ENCODE results near the gene MAD1L1. TPM values are rescaled to one million over a fixed set of nuclear protein-coding genes. Genes with fewer than 3 reads are reported as not detected.
A peak's percentile ranks its signal among the peaks of the same experiment; 100 is the strongest.
"Not testable (repeated sequence)": the region's sequence is repeated elsewhere in the genome, so short reads cannot be mapped to it uniquely, and the experiment has no call there.

Gene MAD1L1
- total RNA-seq, 2 donors from 2014 or later, result 59.1 to 61.4 TPM

- Histone ChIP-seq H3K4me3 (ENCODE audit: low read length) (no peak overlapping the region), H3K36me3 (ENCODE audit: control insufficient read depth, insufficient read depth, low read length) (no peaks in the 10 kb centered on the region), H3K27ac (ENCODE audit: low read depth, low read length) (no peak overlapping the region), H3K9me3 (ENCODE audit: control insufficient read depth, low read length) (peaks cover 3% of the 10 kb centered on the region), H3K27me3 (ENCODE audit: control insufficient read depth, insufficient read depth, low read length, poor library complexity, severe bottlenecking) (no peaks in the 10 kb centered on the region), H3K9ac (ENCODE audit: extremely low read depth, low read length, poor library complexity, severe bottlenecking) (no peak overlapping the region), H3K4me1 (ENCODE audit: control insufficient read depth, insufficient read depth, low read length) (no peaks in the 10 kb centered on the region)
- WGBS, 2 experiments (ENCODE audit: insufficient coverage in 1 of 2, insufficient read length in 1 of 2), result 93 to 97% methylated on average over 19 to 45 of the region's 45 CpGs
- DNase-seq, result peak; percentile 36
- no peaks in the 10 kb centered on the region for H3K4me1 Mint-ChIP-seq
- peaks cover 20% of the 10 kb centered on the region for H3K9me3 Mint-ChIP-seq
- no peak overlapping the region for H3K4me3 Mint-ChIP-seq
- H3K27me3 Mint-ChIP-seq (ENCODE audit: insufficient read depth), result no peaks in the 10 kb centered on the region
- H3K36me3 Mint-ChIP-seq (ENCODE audit: low read depth), result peaks cover 11% of the 10 kb centered on the region
- no peak overlapping the region for H3K27ac Mint-ChIP-seq
- no peak for TF ChIP-seq CTCF (conservative IDR thresholded peaks at IDR 0.05)
These were observed 406.6 kb downstream of the MAD1L1 start for GRCh38 chr7:1825897-1826741.

GRCh38 chr7:1825647-1825896 lies 407.2 kb downstream of the MAD1L1 start:
- not testable (repeated sequence) for DNase-seq

GRCh38 chr7:1824882-1825646 lies 407.7 kb downstream of the MAD1L1 start:
- H3K27me3 Mint-ChIP-seq (ENCODE audit: insufficient read depth); H3K9ac ChIP-seq (ENCODE audit: extremely low read depth, low read length, poor library complexity, severe bottlenecking); H3K27ac ChIP-seq (ENCODE audit: low read depth, low read length); DNase-seq; H3K4me1 ChIP-seq (ENCODE audit: control insufficient read depth, insufficient read depth, low read length); H3K27ac Mint-ChIP-seq; H3K27me3 ChIP-seq (ENCODE audit: control insufficient read depth, insufficient read depth, low read length, poor library complexity, severe bottlenecking); H3K4me1 Mint-ChIP-seq; H3K36me3 Mint-ChIP-seq (ENCODE audit: low read depth); H3K36me3 ChIP-seq (ENCODE audit: control insufficient read depth, insufficient read depth, low read length); H3K4me3 ChIP-seq (ENCODE audit: low read length); H3K4me3 Mint-ChIP-seq; H3K9me3 ChIP-seq (ENCODE audit: control insufficient read depth, low read length): not testable (repeated sequence)
- peaks cover 12% of the 10 kb centered on the region for H3K9me3 Mint-ChIP-seq
- WGBS, 2 experiments (ENCODE audit: insufficient coverage in 1 of 2, insufficient read length in 1 of 2), result 88 to 91% methylated on average over 8 to 28 of the region's 28 CpGs

More at GRCh38 chr7:1825647-1825896, 407.2 kb downstream of the MAD1L1 start:
- not testable (repeated sequence) for H3K4me3 Mint-ChIP-seq; H3K27ac Mint-ChIP-seq; H3K27me3 Mint-ChIP-seq (ENCODE audit: insufficient read depth); H3K27ac ChIP-seq (ENCODE audit: low read depth, low read length); H3K4me1 ChIP-seq (ENCODE audit: control insufficient read depth, insufficient read depth, low read length); H3K4me1 Mint-ChIP-seq; H3K36me3 ChIP-seq (ENCODE audit: control insufficient read depth, insufficient read depth, low read length); H3K27me3 ChIP-seq (ENCODE audit: control insufficient read depth, insufficient read depth, low read length, poor library complexity, severe bottlenecking); H3K4me3 ChIP-seq (ENCODE audit: low read length); H3K36me3 Mint-ChIP-seq (ENCODE audit: low read depth); H3K9ac ChIP-seq (ENCODE audit: extremely low read depth, low read length, poor library complexity, severe bottlenecking); H3K9me3 ChIP-seq (ENCODE audit: control insufficient read depth, low read length)
- 86 to 90% methylated on average over 1 to 4 of the region's 4 CpGs for WGBS, 2 experiments (ENCODE audit: insufficient coverage in 1 of 2, insufficient read length in 1 of 2)
- H3K9me3 Mint-ChIP-seq, result peaks cover 17% of the 10 kb centered on the region

GRCh38 chr7:1824151-1824881 lies 408.4 kb downstream of the MAD1L1 start:
- H3K27me3 ChIP-seq (ENCODE audit: control insufficient read depth, insufficient read depth, low read length, poor library complexity, severe bottlenecking); H3K27me3 Mint-ChIP-seq (ENCODE audit: insufficient read depth); DNase-seq: not testable (repeated sequence)

More at GRCh38 chr7:1824151-1824881, 408.4 kb downstream of the MAD1L1 start:
- H3K36me3 ChIP-seq (ENCODE audit: control insufficient read depth, insufficient read depth, low read length); H3K27ac Mint-ChIP-seq; H3K4me1 Mint-ChIP-seq; H3K4me3 Mint-ChIP-seq; H3K36me3 Mint-ChIP-seq (ENCODE audit: low read depth); H3K9ac ChIP-seq (ENCODE audit: extremely low read depth, low read length, poor library complexity, severe bottlenecking); H3K27ac ChIP-seq (ENCODE audit: low read depth, low read length); H3K9me3 Mint-ChIP-seq; H3K9me3 ChIP-seq (ENCODE audit: control insufficient read depth, low read length); H3K4me1 ChIP-seq (ENCODE audit: control insufficient read depth, insufficient read depth, low read length); H3K4me3 ChIP-seq (ENCODE audit: low read length): not testable (repeated sequence)
- 93 to 94% methylated on average over 13 to 35 of the region's 35 CpGs for WGBS, 2 experiments (ENCODE audit: insufficient coverage in 1 of 2, insufficient read length in 1 of 2)

Measured in endodermal cell (in vitro differentiated cells).